Glutamatergic neuron (in vitro differentiated cells): ENCODE results near the gene TP53I11. TPM values are rescaled to one million over a fixed set of nuclear protein-coding genes. Genes with fewer than 3 reads are reported as not detected.
A peak's percentile ranks its signal among the peaks of the same experiment; 100 is the strongest.

ENCODE experiments used
- DNase-seq: peaks from one replicate; pipeline ENCODE4 v3.0.0; 2022
- H3K27ac Mint-ChIP-seq: one replicate; pipeline ENCODE4 v1.8.0; 2020; ENCODE audit warnings: mild to moderate bottlenecking, mixed read lengths, inconsistent platforms; ENCODE audit not compliant: unreplicated experiment
- H3K27me3 Mint-ChIP-seq: one replicate; pipeline ENCODE4 v1.8.0; 2020; ENCODE audit warnings: mild to moderate bottlenecking, moderate library complexity, mixed read lengths, inconsistent platforms; ENCODE audit not compliant: unreplicated experiment
- H3K36me3 Mint-ChIP-seq: one replicate; pipeline ENCODE4 v1.8.0; 2020; ENCODE audit warnings: mild to moderate bottlenecking, mixed read lengths, inconsistent platforms; ENCODE audit not compliant: unreplicated experiment
- H3K4me1 Mint-ChIP-seq: one replicate; pipeline ENCODE4 v1.8.0; 2020; ENCODE audit warnings: mild to moderate bottlenecking, low read depth, mixed read lengths, inconsistent platforms; ENCODE audit not compliant: unreplicated experiment
- H3K4me3 Mint-ChIP-seq: one replicate; pipeline ENCODE4 v1.8.0; 2020; ENCODE audit warnings: mild to moderate bottlenecking, mixed read lengths, inconsistent platforms; ENCODE audit not compliant: unreplicated experiment
- H3K9me3 Mint-ChIP-seq: one replicate; pipeline ENCODE4 v1.8.0; 2020; ENCODE audit warnings: mild to moderate bottlenecking, moderate library complexity, mixed read lengths, inconsistent platforms; ENCODE audit not compliant: unreplicated experiment
- CTCF ChIP-seq: fragments of 200-600 bp; sonication (generic); IDR thresholded peaks from one replicate; pipeline ENCODE4 v1.5.0; 2021; ENCODE audit not compliant: partially characterized antibody, unreplicated experiment
- total RNA-seq: library from RNA; stranded (reverse); fragmentation: NEBNext Ultra II Directional; extraction: Animal tissue kit (Norgen Biotek cat#: 25700); gene quantifications from one replicate; pipeline ENCODE4 v1.2.1, GENCODE V29; 2021; ENCODE audit not compliant: unreplicated experiment

The TP53I11 gene
- total RNA-seq, 1 donor from 2014 or later: 420 TPM

GRCh38 chr11:44993971-44994704 is 43.5 kb upstream of the TP53I11 start:
- no peak overlapping the region for H3K4me3 Mint-ChIP-seq
- H3K4me1 Mint-ChIP-seq: peaks cover 33% of the 10 kb centered on the region
- H3K27me3 Mint-ChIP-seq: peaks cover 9% of the 10 kb centered on the region
- peaks cover 2% of the 10 kb centered on the region for H3K9me3 Mint-ChIP-seq
- DNase-seq: no peak
- no peak for TF ChIP-seq CTCF
- H3K36me3 Mint-ChIP-seq: no peaks in the 10 kb centered on the region
- no peak overlapping the region for H3K27ac Mint-ChIP-seq

GRCh38 chr11:44992774-44993173 is 42.1 kb upstream of the TP53I11 start:
- no peak for TF ChIP-seq CTCF
- peaks cover 2% of the 10 kb centered on the region for H3K9me3 Mint-ChIP-seq
- H3K4me1 Mint-ChIP-seq: peaks cover 27% of the 10 kb centered on the region
- no peak for DNase-seq
- no peaks in the 10 kb centered on the region for H3K36me3 Mint-ChIP-seq
- peaks cover 7% of the 10 kb centered on the region for H3K27me3 Mint-ChIP-seq
- no peak overlapping the region for H3K27ac Mint-ChIP-seq
- no peak overlapping the region for H3K4me3 Mint-ChIP-seq

GRCh38 chr11:44992181-44992582 is 41.5 kb upstream of the TP53I11 start:
- TF ChIP-seq CTCF: no peak
- Mint-ChIP-seq H3K9me3 (peaks cover 2% of the 10 kb centered on the region), H3K4me1 (peaks cover 22% of the 10 kb centered on the region), H3K27me3 (peaks cover 7% of the 10 kb centered on the region), H3K4me3 (no peak overlapping the region), H3K27ac (no peak overlapping the region), H3K36me3 (no peaks in the 10 kb centered on the region)
- DNase-seq: no peak

GRCh38 chr11:44990665-44991064 is 40.0 kb upstream of the TP53I11 start:
- Mint-ChIP-seq H3K27me3 (peaks cover 7% of the 10 kb centered on the region), H3K9me3 (peaks cover 3% of the 10 kb centered on the region), H3K27ac (no peak overlapping the region), H3K4me1 (peaks cover 17% of the 10 kb centered on the region), H3K4me3 (peak overlapping the region; percentile 13), H3K36me3 (no peaks in the 10 kb centered on the region)
- DNase-seq: no peak
- TF ChIP-seq CTCF: no peak

GRCh38 chr11:44989831-44990566 is 39.3 kb upstream of the TP53I11 start:
- DNase-seq: no peak
- Mint-ChIP-seq H3K27me3 (peaks cover 7% of the 10 kb centered on the region), H3K4me1 (peaks cover 17% of the 10 kb centered on the region), H3K4me3 (peak overlapping the region; percentile 13), H3K9me3 (peaks cover 3% of the 10 kb centered on the region), H3K36me3 (no peaks in the 10 kb centered on the region), H3K27ac (no peak overlapping the region)
- TF ChIP-seq CTCF: no peak
